ENCODE data around the gene C16orf90. TPM values are rescaled to one million over a fixed set of nuclear protein-coding genes. Genes with fewer than 3 reads are reported as not detected.
A peak's percentile ranks its signal among the peaks of the same experiment; 100 is the strongest.
"Not testable (repeated sequence)": the region's sequence is repeated elsewhere in the genome, so short reads cannot be mapped to it uniquely, and the experiment has no call there.

Gene C16orf90
- total RNA-seq, 1 donor from 2014 or later: not detected

- no peak overlapping the region for H3K27ac Mint-ChIP-seq (ENCODE audit: unreplicated experiment)
- TF ChIP-seq CTCF (IDR thresholded peaks at IDR 0.05; ENCODE audit: partially characterized antibody, unreplicated experiment): no peak
- no peak for DNase-seq
- H3K27me3 Mint-ChIP-seq (ENCODE audit: unreplicated experiment): peaks cover 1% of the 10 kb centered on the region
- H3K4me1 Mint-ChIP-seq (ENCODE audit: low read depth, unreplicated experiment): peaks cover 10% of the 10 kb centered on the region
- no peaks in the 10 kb centered on the region for H3K36me3 Mint-ChIP-seq (ENCODE audit: unreplicated experiment)
- peaks cover 3% of the 10 kb centered on the region for H3K9me3 Mint-ChIP-seq (ENCODE audit: unreplicated experiment)
- H3K4me3 Mint-ChIP-seq (ENCODE audit: unreplicated experiment): no peak overlapping the region
These were observed 18.9 kb downstream of the C16orf90 start for GRCh38 chr16:3476409-3476808.

GRCh38 chr16:3475604-3476375 is 19.5 kb downstream of the C16orf90 start:
- no peak overlapping the region for H3K27ac Mint-ChIP-seq (ENCODE audit: unreplicated experiment)
- no peak overlapping the region for H3K4me3 Mint-ChIP-seq (ENCODE audit: unreplicated experiment)
- H3K4me1 Mint-ChIP-seq (ENCODE audit: low read depth, unreplicated experiment): peaks cover 6% of the 10 kb centered on the region
- TF ChIP-seq CTCF (IDR thresholded peaks at IDR 0.05; ENCODE audit: partially characterized antibody, unreplicated experiment): no peak
- no peak for DNase-seq
- H3K27me3 Mint-ChIP-seq (ENCODE audit: unreplicated experiment): peaks cover 2% of the 10 kb centered on the region
- H3K36me3 Mint-ChIP-seq (ENCODE audit: unreplicated experiment): no peaks in the 10 kb centered on the region
- H3K9me3 Mint-ChIP-seq (ENCODE audit: unreplicated experiment): peaks cover 3% of the 10 kb centered on the region

GRCh38 chr16:3474870-3475269 is 20.4 kb downstream of the C16orf90 start:
- H3K27me3 Mint-ChIP-seq (ENCODE audit: unreplicated experiment); H3K36me3 Mint-ChIP-seq (ENCODE audit: unreplicated experiment); H3K4me1 Mint-ChIP-seq (ENCODE audit: low read depth, unreplicated experiment); H3K9me3 Mint-ChIP-seq (ENCODE audit: unreplicated experiment); DNase-seq; H3K4me3 Mint-ChIP-seq (ENCODE audit: unreplicated experiment): not testable (repeated sequence)
- H3K27ac Mint-ChIP-seq (ENCODE audit: unreplicated experiment): peak overlapping the region; percentile 20

GRCh38 chr16:3474136-3474779 is 21.0 kb downstream of the C16orf90 start:
- DNase-seq: no peak
- Mint-ChIP-seq H3K27me3 (ENCODE audit: unreplicated experiment) (peaks cover 2% of the 10 kb centered on the region), H3K36me3 (ENCODE audit: unreplicated experiment) (no peaks in the 10 kb centered on the region), H3K4me3 (ENCODE audit: unreplicated experiment) (no peak overlapping the region), H3K4me1 (ENCODE audit: low read depth, unreplicated experiment) (peaks cover 8% of the 10 kb centered on the region), H3K27ac (ENCODE audit: unreplicated experiment) (peak overlapping the region; percentile 20), H3K9me3 (ENCODE audit: unreplicated experiment) (peaks cover 6% of the 10 kb centered on the region)
- no peak for TF ChIP-seq CTCF (IDR thresholded peaks at IDR 0.05; ENCODE audit: partially characterized antibody, unreplicated experiment)

- H3K36me3 Mint-ChIP-seq (ENCODE audit: unreplicated experiment); H3K9me3 Mint-ChIP-seq (ENCODE audit: unreplicated experiment); H3K27me3 Mint-ChIP-seq (ENCODE audit: unreplicated experiment); H3K27ac Mint-ChIP-seq (ENCODE audit: unreplicated experiment); H3K4me1 Mint-ChIP-seq (ENCODE audit: low read depth, unreplicated experiment); DNase-seq; H3K4me3 Mint-ChIP-seq (ENCODE audit: unreplicated experiment): not testable (repeated sequence)
These were observed 21.7 kb downstream of the C16orf90 start for GRCh38 chr16:3473596-3473943.

Data from glutamatergic neuron (in vitro differentiated cells).